ENCODE data around the gene TYW1.
"Not testable (repeated sequence)": the region's sequence is repeated elsewhere in the genome, so short reads cannot be mapped to it uniquely, and the experiment has no call there.

The TYW1 gene

GRCh38 chr7:67205772-67206171 lies 209.1 kb downstream of the TYW1 start:
- DNase-seq (ENCODE audit: low spot score), result not testable (repeated sequence)

- no peak for TF ChIP-seq CTCF (IDR thresholded peaks at IDR 0.05; ENCODE audit: extremely low read depth, missing control alignments)
- no peak for DNase-seq (ENCODE audit: low spot score)
Observed at GRCh38 chr7:67206452-67206851, 209.8 kb downstream of the TYW1 start.

GRCh38 chr7:67208656-67209055 lies 212.0 kb downstream of the TYW1 start:
- not testable (repeated sequence) for DNase-seq (ENCODE audit: low spot score)

GRCh38 chr7:67209256-67209655 lies 212.6 kb downstream of the TYW1 start:
- no peak for DNase-seq (ENCODE audit: low spot score)
- no peak for TF ChIP-seq CTCF (IDR thresholded peaks at IDR 0.05; ENCODE audit: extremely low read depth, missing control alignments)

GRCh38 chr7:67210567-67210966 lies 213.9 kb downstream of the TYW1 start:
- DNase-seq (ENCODE audit: low spot score), result no peak
- no peak for TF ChIP-seq CTCF (IDR thresholded peaks at IDR 0.05; ENCODE audit: extremely low read depth, missing control alignments)

GRCh38 chr7:67211650-67212330 lies 215.2 kb downstream of the TYW1 start:
- not testable (repeated sequence) for DNase-seq (ENCODE audit: low spot score)

- DNase-seq (ENCODE audit: low spot score), result not testable (repeated sequence)
Observed at GRCh38 chr7:67213038-67213437, 216.4 kb downstream of the TYW1 start.

- DNase-seq (ENCODE audit: low spot score), result not testable (repeated sequence)
Observed at GRCh38 chr7:67223551-67223950, 226.9 kb downstream of the TYW1 start.

- DNase-seq (ENCODE audit: low spot score), result not testable (repeated sequence)
Observed at GRCh38 chr7:67226340-67226907, 229.8 kb downstream of the TYW1 start.

GRCh38 chr7:67226967-67227366 lies 230.3 kb downstream of the TYW1 start:
- DNase-seq (ENCODE audit: low spot score), result not testable (repeated sequence)

GRCh38 chr7:67229018-67229417 lies 232.4 kb downstream of the TYW1 start:
- not testable (repeated sequence) for DNase-seq (ENCODE audit: low spot score)

- not testable (repeated sequence) for DNase-seq (ENCODE audit: low spot score)
Observed at GRCh38 chr7:67230029-67230428, 233.4 kb downstream of the TYW1 start.

- DNase-seq (ENCODE audit: low spot score), result not testable (repeated sequence)
Observed at GRCh38 chr7:67233506-67233905, 236.9 kb downstream of the TYW1 start.

- not testable (repeated sequence) for DNase-seq (ENCODE audit: low spot score)
Observed at GRCh38 chr7:67236216-67236615, 239.6 kb downstream of the TYW1 start.

GRCh38 chr7:67242871-67243270 lies 246.2 kb downstream of the TYW1 start:
- not testable (repeated sequence) for DNase-seq (ENCODE audit: low spot score)

GRCh38 chr7:67248364-67248763 lies 251.7 kb downstream of the TYW1 start:
- not testable (repeated sequence) for DNase-seq (ENCODE audit: low spot score)
